Loucy (cell line): ENCODE results near the gene IGF2BP3.

Source experiments
- CTCF ChIP-seq: fragments of 200-600 bp; sonication (generic); conservative IDR thresholded peaks from 2 replicates; pipeline ENCODE4 v1.5.1; 2014; ENCODE audit warnings: mild to moderate bottlenecking, antibody characterized with exemption, low read length
- EZH2phosphoT487 ChIP-seq: fragments of 200-600 bp; IDR thresholded peaks from 2 replicates; pipeline ENCODE4 v1.6.1; 2018; ENCODE audit warnings: antibody characterized with exemption, mild to moderate bottlenecking, moderate library complexity, borderline replicate concordance

GRCh38 chr7:23347682-23348180 is 122.6 kb downstream of the IGF2BP3 start:
- TF ChIP-seq CTCF: no peak
- TF ChIP-seq EZH2phosphoT487: no peak
